ENCODE data around the gene BEAN1. TPM values are rescaled to one million over a fixed set of nuclear protein-coding genes. Genes with fewer than 3 reads are reported as not detected.

The BEAN1 gene
- total RNA-seq, 1 donor from 2014 or later, result not detected

DNA sequence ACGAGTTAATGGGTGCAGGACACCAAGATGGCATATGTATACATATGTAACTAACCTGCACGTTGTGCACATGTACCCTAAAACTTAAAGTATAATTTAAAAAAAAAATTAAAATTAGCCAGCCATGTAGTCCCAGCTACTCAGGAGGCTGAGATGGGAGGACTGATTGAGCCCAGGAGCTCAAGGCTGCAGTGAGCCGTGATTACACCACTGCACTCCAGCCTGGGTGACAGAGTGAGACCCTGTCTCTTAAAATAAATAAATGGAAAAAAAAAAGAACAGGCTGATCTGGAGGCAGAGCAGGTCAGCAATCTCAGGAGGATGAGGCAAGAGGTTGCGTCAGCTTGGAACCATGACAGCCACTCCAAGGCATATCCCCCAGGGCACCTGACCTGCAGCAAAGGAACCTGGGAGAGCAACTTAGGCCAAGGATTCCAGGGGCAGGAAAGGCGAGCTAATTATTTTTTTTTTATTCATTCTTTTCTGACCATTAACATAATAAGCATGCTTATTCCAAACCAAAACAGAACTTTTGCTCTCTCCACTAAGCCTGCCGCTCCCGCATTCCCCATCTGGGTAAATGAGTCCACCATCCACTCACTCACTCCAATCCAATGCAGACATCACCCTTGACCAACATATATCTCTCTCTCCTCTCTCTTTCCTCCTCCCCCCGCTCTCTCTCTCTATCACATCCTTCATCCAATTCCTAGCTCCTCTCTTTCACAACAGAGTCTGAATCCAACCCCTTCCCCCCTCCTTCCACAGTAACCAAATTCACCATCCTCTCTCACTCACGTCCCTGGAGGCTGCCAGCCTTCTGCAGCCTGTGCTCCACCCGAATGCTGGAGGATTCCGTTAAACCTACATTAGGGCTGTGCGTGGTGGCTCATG, 75.2 kb downstream of the BEAN1 start:
- H3K4me1 Mint-ChIP-seq (ENCODE audit: low read depth), result no peaks in the 10 kb centered on the region
- H3K27me3 Mint-ChIP-seq, result no peaks in the 10 kb centered on the region
- TF ChIP-seq CTCF (IDR thresholded peaks at IDR 0.05; ENCODE audit: unreplicated experiment), result no peak
- DNase-seq (ENCODE audit: low spot score, unreplicated experiment), result no peak
- peaks cover 3% of the 10 kb centered on the region for H3K36me3 Mint-ChIP-seq (ENCODE audit: insufficient read depth)
- H3K9me3 Mint-ChIP-seq (ENCODE audit: low read depth), result peaks cover 3% of the 10 kb centered on the region
- no peak overlapping the region for H3K4me3 Mint-ChIP-seq (ENCODE audit: low read depth)
- no peak overlapping the region for H3K27ac Mint-ChIP-seq

GRCh38 chr16:66503030-66503429, 75.9 kb downstream of the BEAN1 start:
- DNase-seq (ENCODE audit: low spot score, unreplicated experiment), result no peak
- Mint-ChIP-seq H3K4me1 (ENCODE audit: low read depth) (peaks cover 4% of the 10 kb centered on the region), H3K36me3 (ENCODE audit: insufficient read depth) (peaks cover 6% of the 10 kb centered on the region), H3K27me3 (no peaks in the 10 kb centered on the region), H3K9me3 (ENCODE audit: low read depth) (peaks cover 3% of the 10 kb centered on the region), H3K27ac (no peak overlapping the region), H3K4me3 (ENCODE audit: low read depth) (no peak overlapping the region)
- no peak for TF ChIP-seq CTCF (IDR thresholded peaks at IDR 0.05; ENCODE audit: unreplicated experiment)

DNA sequence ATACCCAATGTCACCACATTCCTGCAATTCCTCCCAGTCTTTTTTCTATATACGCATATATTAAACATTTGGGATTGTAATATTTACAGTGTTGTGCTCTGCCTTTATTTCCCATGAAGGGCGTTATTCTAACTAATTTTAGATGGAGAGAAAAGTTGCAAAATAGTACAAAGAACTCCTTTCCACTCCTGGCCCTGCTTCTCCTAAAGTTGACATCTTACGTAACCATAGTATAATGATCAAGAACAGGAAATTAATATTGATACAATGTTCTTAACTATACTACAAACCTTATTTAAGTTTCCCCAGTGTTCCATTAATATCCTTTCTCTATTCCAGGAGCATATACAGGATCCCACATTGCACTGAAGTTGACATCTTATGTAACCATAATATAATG, 76.5 kb downstream of the BEAN1 start:
- H3K27ac Mint-ChIP-seq, result no peak overlapping the region
- no peak for DNase-seq (ENCODE audit: low spot score, unreplicated experiment)
- H3K4me1 Mint-ChIP-seq (ENCODE audit: low read depth), result peaks cover 5% of the 10 kb centered on the region
- peaks cover 3% of the 10 kb centered on the region for H3K9me3 Mint-ChIP-seq (ENCODE audit: low read depth)
- no peak overlapping the region for H3K4me3 Mint-ChIP-seq (ENCODE audit: low read depth)
- H3K36me3 Mint-ChIP-seq (ENCODE audit: insufficient read depth), result peaks cover 6% of the 10 kb centered on the region
- TF ChIP-seq CTCF (IDR thresholded peaks at IDR 0.05; ENCODE audit: unreplicated experiment), result no peak
- no peaks in the 10 kb centered on the region for H3K27me3 Mint-ChIP-seq

- Mint-ChIP-seq H3K27ac (no peak overlapping the region), H3K4me3 (ENCODE audit: low read depth) (no peak overlapping the region), H3K27me3 (no peaks in the 10 kb centered on the region), H3K36me3 (ENCODE audit: insufficient read depth) (peaks cover 9% of the 10 kb centered on the region), H3K9me3 (ENCODE audit: low read depth) (no peaks in the 10 kb centered on the region), H3K4me1 (ENCODE audit: low read depth) (peaks cover 5% of the 10 kb centered on the region)
- TF ChIP-seq CTCF (IDR thresholded peaks at IDR 0.05; ENCODE audit: unreplicated experiment), result no peak
- no peak for DNase-seq (ENCODE audit: low spot score, unreplicated experiment)
Measured at GRCh38 chr16:66507731-66508239, 80.7 kb downstream of the BEAN1 start.

DNA sequence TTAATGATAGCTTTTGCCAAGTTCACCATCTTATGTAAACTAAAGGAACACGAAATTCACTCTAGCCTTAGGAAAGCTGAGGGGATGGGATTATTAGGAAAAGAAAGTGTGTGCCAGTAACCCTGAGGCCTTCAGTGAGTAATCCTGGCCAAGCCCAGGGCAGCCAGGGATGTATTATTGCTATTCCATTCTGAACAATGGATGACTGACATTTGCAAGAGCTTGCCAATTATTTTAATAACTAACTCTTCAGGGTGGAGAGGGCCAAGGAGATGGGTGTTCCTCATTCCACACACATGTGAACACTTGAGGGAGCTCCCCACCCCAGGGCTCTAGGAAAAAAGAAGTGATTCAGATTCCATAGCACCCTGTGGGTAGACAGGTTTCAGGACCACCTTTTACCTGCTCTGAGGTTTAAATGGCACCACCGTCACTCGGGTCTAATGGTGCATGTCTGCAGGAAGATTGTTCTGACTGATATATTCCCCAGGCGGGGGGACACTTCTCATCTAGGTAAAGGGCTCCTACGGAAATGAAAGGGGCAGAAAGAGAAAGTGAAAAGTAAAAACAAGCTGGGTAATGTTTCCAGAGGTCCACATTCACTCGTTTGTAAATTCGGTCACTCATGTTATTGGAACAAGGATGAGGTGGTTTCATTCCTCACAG, 81.3 kb downstream of the BEAN1 start:
- Mint-ChIP-seq H3K36me3 (ENCODE audit: insufficient read depth) (peaks cover 12% of the 10 kb centered on the region), H3K4me3 (ENCODE audit: low read depth) (no peak overlapping the region), H3K4me1 (ENCODE audit: low read depth) (peaks cover 5% of the 10 kb centered on the region), H3K27me3 (no peaks in the 10 kb centered on the region), H3K27ac (no peak overlapping the region), H3K9me3 (ENCODE audit: low read depth) (no peaks in the 10 kb centered on the region)
- no peak for TF ChIP-seq CTCF (IDR thresholded peaks at IDR 0.05; ENCODE audit: unreplicated experiment)
- DNase-seq (ENCODE audit: low spot score, unreplicated experiment), result no peak
